H9 (cell line): ENCODE results near the gene CERS3. TPM values are rescaled to one million over a fixed set of nuclear protein-coding genes. Genes with fewer than 3 reads are reported as not detected.

Source experiments
- DNase-seq: peaks from one replicate; pipeline ENCODE4 v3.0.0-alpha.2; 2017
- H2AFZ ChIP-seq: one replicate; pipeline ENCODE4 v1.6.1; 2013; ENCODE audit warnings: mild to moderate bottlenecking, low read length, control low read depth, moderate library complexity
- H2AK5ac ChIP-seq: 2 replicates; pipeline ENCODE4 v1.6.1; 2013; ENCODE audit warnings: low read length, control low read depth, mixed read lengths; ENCODE audit not compliant: insufficient read length
- H2BK120ac ChIP-seq: one replicate; pipeline ENCODE4 v1.6.1; 2013; ENCODE audit warnings: low read depth, mild to moderate bottlenecking, low read length, control low read depth, inconsistent platforms; ENCODE audit not compliant: poor library complexity, severe bottlenecking
- H2BK12ac ChIP-seq: 2 replicates; pipeline ENCODE4 v1.6.1; 2013; ENCODE audit warnings: low read length, control low read depth, mixed read lengths, low read depth; ENCODE audit not compliant: insufficient read length
- H2BK15ac ChIP-seq: 2 replicates; pipeline ENCODE4 v1.6.1; 2013; ENCODE audit warnings: low read depth, low read length, control low read depth
- H2BK20ac ChIP-seq: one replicate; pipeline ENCODE4 v1.6.1; 2013; ENCODE audit warnings: low read depth, mild to moderate bottlenecking, low read length, control low read depth, inconsistent platforms; ENCODE audit not compliant: poor library complexity, severe bottlenecking
- H2BK5ac ChIP-seq: 2 replicates; pipeline ENCODE4 v1.6.1; 2013; ENCODE audit warnings: low read length, control low read depth, mixed read lengths; ENCODE audit not compliant: insufficient read length
- H3K14ac ChIP-seq: 2 replicates; pipeline ENCODE4 v1.6.1; 2013; ENCODE audit warnings: low read length, control low read depth; ENCODE audit not compliant: insufficient read depth
- H3K18ac ChIP-seq: 2 replicates; pipeline ENCODE4 v1.6.1; 2013; ENCODE audit warnings: low read depth, mild to moderate bottlenecking, mixed read lengths, low read length, control low read depth; ENCODE audit not compliant: insufficient read length
- H3K23ac ChIP-seq: 2 replicates; pipeline ENCODE4 v1.6.1; 2013; ENCODE audit warnings: low read length, control low read depth, mixed read lengths, low read depth; ENCODE audit not compliant: insufficient read length
- H3K23me2 ChIP-seq: 2 replicates; pipeline ENCODE4 v1.6.1; 2013; ENCODE audit warnings: low read depth, mild to moderate bottlenecking, mixed read lengths, low read length, control low read depth; ENCODE audit not compliant: insufficient read length, poor library complexity, severe bottlenecking
- H3K27ac ChIP-seq: 2 replicates; pipeline ENCODE4 v1.5.1; 2013; ENCODE audit warnings: low read length, control low read depth, mixed read lengths, low read depth; ENCODE audit not compliant: insufficient read length
- H3K27me3 ChIP-seq: 2 replicates; pipeline ENCODE4 v1.6.1; 2013; ENCODE audit warnings: low read length, control low read depth, inconsistent platforms; ENCODE audit not compliant: insufficient read depth
- H3K4ac ChIP-seq: 2 replicates; pipeline ENCODE4 v1.6.1; 2013; ENCODE audit warnings: low read depth, mild to moderate bottlenecking, control low read depth, inconsistent platforms, low read length, moderate library complexity
- H3K4me1 ChIP-seq: 2 replicates; pipeline ENCODE4 v1.6.1; 2013; ENCODE audit warnings: low read length, control low read depth, inconsistent platforms; ENCODE audit not compliant: insufficient read depth
- H3K4me2 ChIP-seq: 2 replicates; pipeline ENCODE4 v1.6.1; 2013; ENCODE audit warnings: low read length, control low read depth, mixed read lengths; ENCODE audit not compliant: insufficient read length, insufficient read depth
- H3K56ac ChIP-seq: 2 replicates; pipeline ENCODE4 v1.6.1; 2013; ENCODE audit warnings: low read depth, mild to moderate bottlenecking, mixed read lengths, low read length, control low read depth; ENCODE audit not compliant: insufficient read length
- H3K79me1 ChIP-seq: 2 replicates; pipeline ENCODE4 v1.6.1; 2013; ENCODE audit warnings: low read depth, mild to moderate bottlenecking, moderate library complexity, low read length, control low read depth, inconsistent platforms; ENCODE audit not compliant: insufficient read depth, poor library complexity, severe bottlenecking
- H3K79me2 ChIP-seq: 2 replicates; pipeline ENCODE4 v1.6.1; 2013; ENCODE audit warnings: low read length, control low read depth, inconsistent platforms; ENCODE audit not compliant: insufficient read depth
- H3K9ac ChIP-seq: 2 replicates; pipeline ENCODE4 v1.6.1; 2013; ENCODE audit warnings: low read length, control low read depth, mixed read lengths; ENCODE audit not compliant: insufficient read length; ENCODE audit errors: extremely low read depth
- H3K9me3 ChIP-seq: one replicate; pipeline ENCODE4 v1.6.1; 2013; ENCODE audit warnings: low read depth, low read length, inconsistent platforms; ENCODE audit not compliant: control insufficient read depth
- H3T11ph ChIP-seq: one replicate; pipeline ENCODE4 v1.6.1; 2013; ENCODE audit warnings: mild to moderate bottlenecking, low read length, control low read depth, inconsistent platforms
- H4K20me1 ChIP-seq: one replicate; pipeline ENCODE4 v1.6.1; 2013; ENCODE audit not compliant: control insufficient read depth, insufficient read length, insufficient read depth
- H4K5ac ChIP-seq: 2 replicates; pipeline ENCODE4 v1.6.1; 2013; ENCODE audit warnings: low read depth, mild to moderate bottlenecking, mixed read lengths, low read length, control low read depth; ENCODE audit not compliant: insufficient read length
- H4K8ac ChIP-seq: replicated peaks from 2 replicates; pipeline ENCODE4 v1.6.1; 2013; ENCODE audit warnings: low read length, control low read depth, mixed read lengths, low read depth; ENCODE audit not compliant: insufficient read length
- H4K91ac ChIP-seq: 2 replicates; pipeline ENCODE4 v1.6.1; 2013; ENCODE audit warnings: low read depth, mild to moderate bottlenecking, moderate library complexity, mixed read lengths, low read length, control low read depth; ENCODE audit not compliant: insufficient read length
- H3K27ac Mint-ChIP-seq, 3 experiments: 2 replicates in 2 of 3; 3 replicates in 1 of 3; pipeline ENCODE4 v1.8.0; 2020 to 2021; ENCODE audit warnings: mixed read lengths in 3 of 3, mild to moderate bottlenecking in 1 of 3, moderate library complexity in 1 of 3
- H3K27me3 Mint-ChIP-seq: 2 replicates; pipeline ENCODE4 v1.8.0; 2021; ENCODE audit warnings: low read depth, mild to moderate bottlenecking, moderate library complexity, mixed read lengths
- H3K36me3 Mint-ChIP-seq, 3 experiments: 2 replicates in 2 of 3; 3 replicates in 1 of 3; pipeline ENCODE4 v1.8.0; 2020 to 2021; ENCODE audit warnings: low read depth in 3 of 3, mixed read lengths in 3 of 3; ENCODE audit not compliant: insufficient read depth in 1 of 3
- H3K4me1 Mint-ChIP-seq, 2 experiments: 2 replicates each; pipeline ENCODE4 v1.8.0; 2020; ENCODE audit warnings: mixed read lengths in 2 of 2
- H3K4me3 Mint-ChIP-seq, 2 experiments: 2 replicates in 1 of 2; 3 replicates in 1 of 2; pipeline ENCODE4 v1.8.0; 2020 to 2021; ENCODE audit warnings: mild to moderate bottlenecking in 2 of 2, mixed read lengths in 2 of 2, moderate library complexity in 1 of 2
- H3K9me3 Mint-ChIP-seq, 2 experiments: 2 replicates in 1 of 2; 3 replicates in 1 of 2; pipeline ENCODE4 v1.8.0; 2020; ENCODE audit warnings: mild to moderate bottlenecking in 2 of 2, mixed read lengths in 2 of 2, moderate library complexity in 1 of 2
- CTCF ChIP-seq: fragments of 200-600 bp; sonication (generic); conservative IDR thresholded peaks from 3 replicates; pipeline ENCODE4 v1.8.0; 2021; ENCODE audit warnings: antibody characterized with exemption, mild to moderate bottlenecking
- WGBS: extraction: QIAGEN DNeasy Blood & Tissue Kit; methylation state at CpG from one replicate; pipeline ENCODE4 v1.1.7; 2013; ENCODE audit warnings: missing lambda C conversion rate, low lambda C conversion rate, mixed read lengths; ENCODE audit not compliant: insufficient read length; ENCODE audit errors: extremely low coverage; 5-methylcytosine and 5-hydroxymethylcytosine counted together
- total RNA-seq: library from RNA; stranded (reverse); gene quantifications from 2 replicates; pipeline ENCODE4 v1.2.1, GENCODE V29; 2021

The CERS3 gene
- total RNA-seq, 1 experiment from 2014 or later = 1.4 TPM

- Histone ChIP-seq H3K27me3 (peaks cover 8% of the 10 kb centered on the region; the same call in 1 of the 2 replicates), H2BK20ac (no peak overlapping the region), H2AFZ (no peak overlapping the region), H2BK15ac (no peak overlapping the region), H4K20me1 (no peaks in the 10 kb centered on the region), H3K4me1 (no peaks in the 10 kb centered on the region), H3K79me1 (no peaks in the 10 kb centered on the region), H3K56ac (no peak overlapping the region), H3K14ac (no peak overlapping the region), H2AK5ac (no peak overlapping the region), H3K23me2 (peaks cover 3% of the 10 kb centered on the region), H3K18ac (no peak overlapping the region), H4K8ac (no peak overlapping the region), H4K5ac (no peak overlapping the region), H3K23ac (no peak overlapping the region), H2BK12ac (no peak overlapping the region), H3K4ac (no peak overlapping the region), H3K27ac (no peak overlapping the region), H3K9ac (no peak overlapping the region), H3T11ph (no peak overlapping the region), H2BK120ac (no peak overlapping the region), H3K79me2 (no peaks in the 10 kb centered on the region), H2BK5ac (no peak overlapping the region), H4K91ac (no peak overlapping the region), H3K4me2 (peak overlapping the region; percentile 60), H3K9me3 (no peaks in the 10 kb centered on the region)
- DNase-seq = peak; percentile 28
- H3K27ac Mint-ChIP-seq = no peak overlapping the region; a peak in 1 of 7 replicates
- no CpG with 5 or more reads among the region's 9 CpGs for WGBS
- peak overlapping the region; percentile 70 to 87 for H3K4me3 Mint-ChIP-seq
- H3K36me3 Mint-ChIP-seq = peaks cover 0 to 13% (median 13%) of the 10 kb centered on the region in 3 experiments; a peak in 4 of 7 replicates
- TF ChIP-seq CTCF = no peak
- peaks cover 5 to 7% of the 10 kb centered on the region in 2 experiments; a peak in 3 of 4 replicates for H3K4me1 Mint-ChIP-seq
- H3K27me3 Mint-ChIP-seq = peaks cover 47% of the 10 kb centered on the region
- peaks cover 15 to 31% of the 10 kb centered on the region in 2 experiments for H3K9me3 Mint-ChIP-seq
Observed at GRCh38 chr15:100372739-100373119, 156.0 kb downstream of the CERS3 start.
